ENCODE measurements around the gene CNST.
"Not testable (repeated sequence)": the region's sequence is repeated elsewhere in the genome, so short reads cannot be mapped to it uniquely, and the experiment has no call there.

The CNST gene

GRCh38 chr1:246554201-246554600 lies 12.1 kb upstream of the CNST start:
- no peak for DNase-seq (ENCODE audit: low read depth, low spot score)

GRCh38 chr1:246558041-246558440 lies 8.2 kb upstream of the CNST start:
- no peak for DNase-seq (ENCODE audit: low read depth, low spot score)

DNA sequence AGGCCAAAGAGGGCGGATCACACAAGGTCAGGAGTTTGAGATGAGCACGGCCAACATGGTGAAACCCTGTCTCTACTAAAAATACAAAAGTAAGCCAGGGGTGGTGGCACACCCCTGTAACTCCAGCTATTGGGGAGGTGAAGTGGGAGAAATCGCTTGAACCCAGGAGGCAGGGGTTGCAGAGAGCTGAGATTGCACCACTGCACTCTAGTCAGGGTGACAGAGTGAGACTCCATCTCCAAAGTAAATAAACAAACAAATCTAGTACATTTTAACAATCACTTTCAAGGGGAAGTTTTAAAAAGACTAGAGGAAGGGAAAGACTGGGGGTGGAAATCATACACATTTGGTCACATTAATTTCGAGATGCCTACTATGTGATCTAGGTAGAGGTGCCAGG lies 6.9 kb upstream of the CNST start:
- no peak for DNase-seq (ENCODE audit: low read depth, low spot score)

DNA sequence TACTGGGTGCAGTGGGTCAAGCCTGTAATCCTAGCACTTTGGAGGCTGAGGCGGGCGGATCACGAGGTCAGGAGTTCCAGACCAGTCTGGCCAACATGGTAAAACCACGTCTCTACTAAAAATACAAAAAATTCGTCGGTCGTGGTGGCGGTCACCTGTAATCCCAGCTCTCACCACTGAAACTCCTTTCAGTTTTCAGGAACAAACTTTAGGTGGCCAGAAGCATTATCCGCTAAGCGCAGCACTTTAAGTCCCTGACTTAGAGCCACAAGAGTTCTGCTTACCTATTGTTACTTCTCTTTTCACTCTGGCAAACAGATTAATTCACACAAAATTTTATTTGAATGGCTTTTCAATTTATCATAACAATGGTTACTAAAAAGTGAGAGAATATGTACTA lies 5.4 kb upstream of the CNST start:
- not testable (repeated sequence) for DNase-seq (ENCODE audit: low read depth, low spot score)

DNA sequence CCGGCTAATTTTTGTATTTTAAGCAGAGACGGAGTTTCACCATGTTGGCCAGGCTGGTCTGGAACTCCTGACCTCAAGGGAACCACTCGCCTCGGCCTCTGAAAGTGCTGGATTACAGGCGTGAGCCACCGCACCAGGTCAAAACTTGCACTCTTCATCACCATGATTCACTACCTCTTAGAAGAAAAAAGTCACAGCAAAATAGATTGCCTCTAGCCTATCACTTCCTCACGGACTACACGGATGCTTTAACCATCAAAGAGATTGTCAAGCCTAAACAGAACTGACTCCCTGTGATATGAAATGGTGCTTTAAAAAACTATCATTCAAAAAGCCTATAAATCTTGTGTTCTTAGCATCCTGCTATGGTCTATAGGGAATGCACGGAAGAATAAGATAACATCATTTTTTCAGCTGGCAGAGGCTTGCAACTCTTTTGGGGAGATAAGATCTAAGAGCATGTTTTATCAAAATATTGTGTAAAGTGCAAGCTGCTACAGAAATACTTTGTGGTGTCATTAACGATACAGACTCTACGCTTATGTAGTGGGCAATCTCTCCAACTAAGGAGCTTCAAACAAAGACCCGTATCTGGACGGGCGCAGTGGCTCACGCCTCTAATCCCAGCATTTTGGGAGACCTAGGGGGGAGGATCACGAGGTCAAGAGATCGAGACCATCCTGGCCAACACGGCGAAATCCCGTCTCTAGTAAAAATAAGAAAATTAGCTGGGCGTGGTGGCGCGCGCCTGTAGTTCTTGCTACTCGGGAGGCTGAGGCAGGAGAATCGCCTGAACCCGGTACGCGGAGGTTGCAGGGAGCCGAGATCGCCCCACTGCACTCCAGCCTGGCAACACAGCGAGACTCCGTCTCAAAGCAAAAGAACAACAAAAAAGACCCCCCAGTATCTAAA lies 1.2 kb upstream of the CNST start:
- no peak for DNase-seq (ENCODE audit: low read depth, low spot score)

GRCh38 chr1:246565751-246566127 lies 517 bp upstream of the CNST start:
- DNase-seq (ENCODE audit: low read depth, low spot score), result no peak

GRCh38 chr1:246566813-246567645 lies 773 bp downstream of the CNST start:
- no peak for DNase-seq (ENCODE audit: low read depth, low spot score)

- no peak for DNase-seq (ENCODE audit: low read depth, low spot score)
These were observed 1.5 kb downstream of the CNST start for GRCh38 chr1:246567646-246568235.

GRCh38 chr1:246569248-246570238 lies 3.3 kb downstream of the CNST start:
- DNase-seq (ENCODE audit: low read depth, low spot score), result no peak

DNA sequence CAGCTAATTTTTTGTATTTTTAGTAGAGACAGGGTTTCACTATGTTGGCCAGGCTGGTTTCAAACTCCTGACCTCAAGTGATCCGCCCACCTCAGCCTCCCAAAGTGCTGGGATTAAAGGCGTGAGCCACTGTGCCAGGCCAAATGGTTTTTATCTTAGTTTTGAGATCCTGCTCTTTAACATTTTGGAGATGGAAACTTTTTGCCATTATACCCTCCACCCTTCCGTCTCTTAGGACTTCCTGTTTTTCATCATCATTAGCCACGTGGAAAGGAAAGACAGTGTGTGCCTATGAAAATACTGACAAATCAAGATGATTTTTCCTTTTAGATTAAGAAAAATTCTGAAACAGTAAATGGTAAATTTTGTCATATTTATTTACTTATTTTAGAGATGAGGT lies 5.1 kb downstream of the CNST start:
- not testable (repeated sequence) for DNase-seq (ENCODE audit: low read depth, low spot score)

- DNase-seq (ENCODE audit: low read depth, low spot score), result no peak
These were observed 5.7 kb downstream of the CNST start for GRCh38 chr1:246571953-246572352.

DNA sequence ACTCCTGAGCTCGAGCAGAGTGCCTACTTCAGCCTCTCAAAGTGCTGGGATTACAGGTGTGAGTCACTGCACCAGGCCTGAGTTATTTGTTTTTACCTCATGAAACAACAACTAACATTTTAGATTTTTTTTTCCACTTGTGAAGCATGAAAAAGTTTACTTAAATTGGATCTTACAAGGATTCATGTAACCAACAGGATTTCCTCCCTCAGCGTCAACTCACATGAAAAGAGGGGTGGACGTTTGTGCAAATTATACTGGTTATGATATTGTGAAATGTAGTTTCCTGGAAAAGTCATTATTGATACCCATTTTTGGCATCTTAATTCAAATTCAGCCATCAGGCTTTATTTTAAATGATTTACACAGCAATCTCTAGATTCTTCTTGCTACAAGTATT lies 6.5 kb downstream of the CNST start:
- DNase-seq (ENCODE audit: low read depth, low spot score), result no peak

GRCh38 chr1:246573491-246573890 lies 7.2 kb downstream of the CNST start:
- DNase-seq (ENCODE audit: low read depth, low spot score), result no peak

GRCh38 chr1:246576709-246577032 lies 10.4 kb downstream of the CNST start:
- no peak for DNase-seq (ENCODE audit: low read depth, low spot score)

DNA sequence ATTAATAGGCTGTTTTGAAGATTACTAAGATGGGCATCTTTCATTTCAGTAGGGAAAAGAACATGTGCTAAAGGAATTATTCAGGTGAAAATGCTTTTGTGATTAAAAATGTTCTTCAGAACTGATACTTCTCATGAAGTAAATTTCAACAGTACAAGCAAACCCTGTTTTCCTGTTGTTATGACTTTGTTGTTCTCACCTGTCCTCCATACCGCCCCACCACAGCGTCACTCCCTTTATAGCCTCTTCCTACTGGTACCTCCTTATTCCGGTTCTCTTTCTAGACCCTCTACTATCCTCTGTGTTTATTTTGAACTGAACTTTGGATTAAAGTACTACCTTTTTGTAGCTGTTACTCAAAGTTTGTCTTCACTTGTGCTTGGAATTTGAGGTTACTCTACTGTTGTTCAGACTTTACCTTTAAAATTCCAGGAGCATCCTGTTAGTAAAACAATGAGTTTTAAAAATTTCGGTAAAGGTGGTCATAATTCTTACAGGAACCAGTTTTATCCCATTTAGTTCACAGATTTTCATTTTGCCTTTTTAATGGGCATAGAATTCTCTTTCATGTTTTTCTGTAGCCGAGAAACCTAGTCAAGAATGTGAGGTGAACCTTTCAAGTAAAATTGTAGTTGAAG lies 10.9 kb downstream of the CNST start:
- DNase-seq (ENCODE audit: low read depth, low spot score), result no peak

DNA sequence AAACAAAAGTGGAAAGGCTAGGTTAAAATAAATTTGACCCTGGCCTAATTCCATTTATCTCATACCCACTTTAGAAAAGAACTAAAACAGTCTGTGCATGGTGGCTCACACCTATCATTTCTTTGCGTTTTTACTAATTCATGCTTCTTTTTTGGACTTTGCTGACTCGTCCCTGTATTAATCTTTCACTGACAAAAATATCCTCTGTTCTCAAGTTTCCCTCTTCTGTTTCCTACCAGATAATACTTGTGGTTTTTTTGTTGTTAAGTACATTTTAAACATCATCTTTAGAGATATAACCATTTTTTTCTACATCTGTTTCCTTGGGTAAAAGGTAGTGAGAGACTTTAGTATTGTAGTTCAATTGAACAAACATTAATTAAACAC lies 11.5 kb downstream of the CNST start:
- DNase-seq (ENCODE audit: low read depth, low spot score), result no peak

DNA sequence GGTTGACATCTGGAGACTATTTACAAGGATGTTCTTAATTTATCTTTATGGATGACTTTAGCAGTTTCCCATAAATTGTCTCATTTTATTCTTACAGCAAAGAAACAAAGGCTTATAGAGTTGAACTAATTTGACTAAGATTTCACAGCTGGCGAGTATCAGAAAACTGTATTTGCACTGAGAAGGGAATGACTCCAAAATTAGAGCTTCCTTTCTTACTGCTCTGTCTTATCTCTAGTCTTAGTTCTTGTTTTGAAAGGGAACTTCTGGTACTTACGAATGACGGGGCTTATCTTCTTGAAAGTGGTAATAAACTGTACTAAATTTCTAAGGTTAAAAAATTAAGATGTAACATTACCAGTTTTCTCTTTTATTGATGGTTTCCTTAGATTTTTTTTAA lies 13.6 kb downstream of the CNST start:
- no peak for DNase-seq (ENCODE audit: low read depth, low spot score)

DNA sequence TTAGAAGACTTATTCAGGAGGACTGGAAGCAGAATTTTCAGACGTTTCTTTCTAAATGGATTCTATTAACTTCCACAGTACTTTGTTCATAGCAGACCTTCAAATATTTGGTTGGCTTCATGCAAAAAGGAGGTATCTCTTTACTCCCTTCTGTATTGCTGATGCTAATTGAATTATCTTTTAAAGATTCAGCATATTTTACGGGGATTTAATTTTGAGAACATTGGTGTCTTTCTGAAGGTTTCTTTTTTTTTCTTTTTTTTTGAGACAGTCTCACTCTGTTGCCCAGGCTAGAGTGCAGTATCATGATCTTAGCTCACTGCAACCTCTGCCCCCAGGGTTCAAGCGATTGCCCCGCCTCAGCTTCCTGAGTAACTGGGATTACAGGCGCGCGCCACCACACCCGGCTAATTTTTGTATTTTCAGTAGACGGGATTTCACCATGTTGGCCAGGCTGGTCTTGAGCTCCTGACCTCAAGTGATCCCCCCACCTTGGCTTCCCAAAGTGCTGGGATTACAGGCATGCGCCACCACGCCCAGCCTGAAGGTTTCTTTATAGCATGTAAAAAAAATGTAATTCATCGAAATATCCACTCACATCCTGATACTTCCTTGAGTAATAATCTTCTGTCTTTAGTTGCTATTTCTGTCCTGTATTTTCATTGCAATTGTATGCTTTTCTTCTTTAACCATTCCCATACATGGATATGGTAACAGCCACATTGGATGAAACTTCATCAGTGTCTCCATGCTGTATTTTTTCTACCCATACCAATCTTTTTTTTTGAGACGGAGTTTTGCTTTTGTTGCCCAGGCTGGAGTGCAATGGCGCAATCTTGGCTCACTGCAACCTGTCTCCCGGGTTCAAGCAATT lies 14.5 kb downstream of the CNST start:
- DNase-seq (ENCODE audit: low read depth, low spot score), result no peak

GRCh38 chr1:246582301-246583055 lies 16.2 kb downstream of the CNST start:
- no peak for DNase-seq (ENCODE audit: low read depth, low spot score)
